Measurements from ENCODE around the gene TNFAIP1. TPM values are rescaled to one million over a fixed set of nuclear protein-coding genes. Genes with fewer than 3 reads are reported as not detected.

Gene TNFAIP1
- total and polyA plus RNA-seq, 2 donors (not counting 1 experiment from before 2014, with no cell fraction given): 23.0 to 40.7 TPM

GRCh38 chr17:28365487-28365886, 29.9 kb downstream of the TNFAIP1 start:
- no peaks in the 10 kb centered on the region for H3K4me1 ChIP-seq (ENCODE audit: control insufficient read depth, extremely low read depth, insufficient read depth, low read length)
- H2AFZ ChIP-seq (ENCODE audit: low read length): no peak overlapping the region
- no peak overlapping the region for H3K4me2 ChIP-seq (ENCODE audit: extremely low read depth, insufficient read depth, low read length)
- no peaks in the 10 kb centered on the region for H3K79me2 ChIP-seq (ENCODE audit: control insufficient read depth, insufficient read depth, low read length)
- peaks cover 2% of the 10 kb centered on the region for H3K36me3 ChIP-seq (ENCODE audit: control insufficient read depth, insufficient read depth, low read length)
- no peak overlapping the region for H3K27ac ChIP-seq (ENCODE audit: insufficient read depth, low read length)
- TF ChIP-seq EZH2 (IDR thresholded peaks at IDR 0.05; ENCODE audit: low read length, missing control alignments) (no peak), CTCF (conservative IDR thresholded peaks at IDR 0.05 in 1 of 2, IDR thresholded peaks at IDR 0.05 in 1 of 2; ENCODE audit: low read depth in 1 of 2, low read length in 2 of 2) (no peak)
- no peak overlapping the region for H3K4me3 ChIP-seq (replicated peaks in 1 of 4; ENCODE audit: control extremely low read depth in 1 of 4, insufficient read depth in 1 of 4, low read depth in 3 of 4, low read length in 4 of 4)
- H3K9me3 ChIP-seq (ENCODE audit: control insufficient read depth, insufficient read depth, low read depth, low read length): no peaks in the 10 kb centered on the region
- no peak overlapping the region for H3K9ac ChIP-seq (ENCODE audit: insufficient read depth, low read length)
- H4K20me1 ChIP-seq (ENCODE audit: control insufficient read depth, extremely low read depth, insufficient read depth, low read length): no peaks in the 10 kb centered on the region
- H3K27me3 ChIP-seq (ENCODE audit: control insufficient read depth, insufficient read depth, low read length): no peaks in the 10 kb centered on the region
- DNase-seq (ENCODE audit: low read depth in 2 of 2): no peak

GRCh38 chr17:28366605-28367004, 31.0 kb downstream of the TNFAIP1 start:
- Histone ChIP-seq H3K4me3 (replicated peaks in 1 of 4; ENCODE audit: control extremely low read depth in 1 of 4, insufficient read depth in 1 of 4, low read depth in 3 of 4, low read length in 4 of 4) (no peak overlapping the region), H3K27ac (ENCODE audit: insufficient read depth, low read length) (no peak overlapping the region), H3K9me3 (ENCODE audit: control insufficient read depth, insufficient read depth, low read depth, low read length) (no peaks in the 10 kb centered on the region), H3K9ac (ENCODE audit: insufficient read depth, low read length) (no peak overlapping the region), H3K4me1 (ENCODE audit: control insufficient read depth, extremely low read depth, insufficient read depth, low read length) (peaks cover 5% of the 10 kb centered on the region), H3K79me2 (ENCODE audit: control insufficient read depth, insufficient read depth, low read length) (no peaks in the 10 kb centered on the region), H3K4me2 (ENCODE audit: extremely low read depth, insufficient read depth, low read length) (no peak overlapping the region), H3K36me3 (ENCODE audit: control insufficient read depth, insufficient read depth, low read length) (no peaks in the 10 kb centered on the region), H2AFZ (ENCODE audit: low read length) (no peak overlapping the region), H3K27me3 (ENCODE audit: control insufficient read depth, insufficient read depth, low read length) (no peaks in the 10 kb centered on the region), H4K20me1 (ENCODE audit: control insufficient read depth, extremely low read depth, insufficient read depth, low read length) (no peaks in the 10 kb centered on the region)
- no peak for TF ChIP-seq CTCF (conservative IDR thresholded peaks at IDR 0.05 in 1 of 2, IDR thresholded peaks at IDR 0.05 in 1 of 2; ENCODE audit: low read depth in 1 of 2, low read length in 2 of 2)
- no peak for TF ChIP-seq EZH2 (IDR thresholded peaks at IDR 0.05; ENCODE audit: low read length, missing control alignments)
- no peak for DNase-seq (ENCODE audit: low read depth in 2 of 2)

GRCh38 chr17:28367641-28368305, 32.2 kb downstream of the TNFAIP1 start:
- no peak overlapping the region for H3K9ac ChIP-seq (ENCODE audit: insufficient read depth, low read length)
- H3K4me1 ChIP-seq (ENCODE audit: control insufficient read depth, extremely low read depth, insufficient read depth, low read length): peaks cover 5% of the 10 kb centered on the region
- H3K4me3 ChIP-seq (replicated peaks in 1 of 4; ENCODE audit: control extremely low read depth in 1 of 4, insufficient read depth in 1 of 4, low read depth in 3 of 4, low read length in 4 of 4): no peak overlapping the region
- TF ChIP-seq CTCF (conservative IDR thresholded peaks at IDR 0.05 in 1 of 2, IDR thresholded peaks at IDR 0.05 in 1 of 2; ENCODE audit: low read depth in 1 of 2, low read length in 2 of 2): no peak
- no peak for TF ChIP-seq EZH2 (IDR thresholded peaks at IDR 0.05; ENCODE audit: low read length, missing control alignments)
- no peak for DNase-seq (ENCODE audit: low read depth in 2 of 2)
- H3K36me3 ChIP-seq (ENCODE audit: control insufficient read depth, insufficient read depth, low read length): no peaks in the 10 kb centered on the region
- H3K27ac ChIP-seq (ENCODE audit: insufficient read depth, low read length): no peak overlapping the region
- H2AFZ ChIP-seq (ENCODE audit: low read length): no peak overlapping the region
- H3K9me3 ChIP-seq (ENCODE audit: control insufficient read depth, insufficient read depth, low read depth, low read length): no peaks in the 10 kb centered on the region
- H3K79me2 ChIP-seq (ENCODE audit: control insufficient read depth, insufficient read depth, low read length): no peaks in the 10 kb centered on the region
- H3K27me3 ChIP-seq (ENCODE audit: control insufficient read depth, insufficient read depth, low read length): no peaks in the 10 kb centered on the region
- H3K4me2 ChIP-seq (ENCODE audit: extremely low read depth, insufficient read depth, low read length): no peak overlapping the region
- no peaks in the 10 kb centered on the region for H4K20me1 ChIP-seq (ENCODE audit: control insufficient read depth, extremely low read depth, insufficient read depth, low read length)

All from fibroblast of lung (primary cell).